ENCODE results near the gene BNC2. TPM values are rescaled to one million over a fixed set of nuclear protein-coding genes. Genes with fewer than 3 reads are reported as not detected.

BNC2 gene
- total and polyA plus RNA-seq, 8 donors = 0.28 to 7.6 (median 0.99) TPM

DNA sequence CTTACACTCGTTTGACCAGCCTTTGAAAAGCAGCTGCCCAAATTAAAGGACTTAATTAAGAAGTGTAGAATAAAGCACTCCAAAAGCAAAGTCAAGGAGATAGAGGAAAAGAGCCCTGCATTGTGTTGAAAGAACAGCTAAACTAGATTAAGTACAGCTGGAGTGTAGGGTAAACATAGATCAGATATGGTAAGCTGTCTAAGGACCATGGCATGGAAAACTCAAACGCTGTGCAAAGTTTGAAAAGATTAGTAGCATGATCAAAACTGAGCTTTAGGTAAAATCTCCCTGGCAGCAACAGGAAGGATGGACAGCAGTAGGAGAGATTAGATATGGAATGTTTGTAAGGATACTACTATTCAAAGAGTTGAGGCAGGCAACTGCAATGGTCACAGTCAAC is 55.4 kb downstream of the BNC2 start:
- Histone ChIP-seq H3K27me3 (no peaks in the 10 kb centered on the region), H3K4me3 (no peak overlapping the region), H3K9me3 (no peaks in the 10 kb centered on the region), H3K27ac (no peak overlapping the region), H3K36me3 (no peaks in the 10 kb centered on the region), H3K4me1 (no peaks in the 10 kb centered on the region)
- no peak for ATAC-seq
- 21 to 41% methylated on average over 2 of the region's 2 CpGs for WGBS, 2 donors
- FAIRE-seq = no peak
- no peak for DNase-seq
- intact Hi-C loops (cut with DNase I) = no loop called here
- TF ChIP-seq, protein P1, sequence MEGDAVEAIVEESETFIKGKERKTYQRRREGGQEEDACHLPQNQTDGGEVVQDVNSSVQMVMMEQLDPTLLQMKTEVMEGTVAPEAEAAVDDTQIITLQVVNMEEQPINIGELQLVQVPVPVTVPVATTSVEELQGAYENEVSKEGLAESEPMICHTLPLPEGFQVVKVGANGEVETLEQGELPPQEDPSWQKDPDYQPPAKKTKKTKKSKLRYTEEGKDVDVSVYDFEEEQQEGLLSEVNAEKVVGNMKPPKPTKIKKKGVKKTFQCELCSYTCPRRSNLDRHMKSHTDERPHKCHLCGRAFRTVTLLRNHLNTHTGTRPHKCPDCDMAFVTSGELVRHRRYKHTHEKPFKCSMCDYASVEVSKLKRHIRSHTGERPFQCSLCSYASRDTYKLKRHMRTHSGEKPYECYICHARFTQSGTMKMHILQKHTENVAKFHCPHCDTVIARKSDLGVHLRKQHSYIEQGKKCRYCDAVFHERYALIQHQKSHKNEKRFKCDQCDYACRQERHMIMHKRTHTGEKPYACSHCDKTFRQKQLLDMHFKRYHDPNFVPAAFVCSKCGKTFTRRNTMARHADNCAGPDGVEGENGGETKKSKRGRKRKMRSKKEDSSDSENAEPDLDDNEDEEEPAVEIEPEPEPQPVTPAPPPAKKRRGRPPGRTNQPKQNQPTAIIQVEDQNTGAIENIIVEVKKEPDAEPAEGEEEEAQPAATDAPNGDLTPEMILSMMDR (IDR thresholded peaks at IDR 0.05) = no peak

DNA sequence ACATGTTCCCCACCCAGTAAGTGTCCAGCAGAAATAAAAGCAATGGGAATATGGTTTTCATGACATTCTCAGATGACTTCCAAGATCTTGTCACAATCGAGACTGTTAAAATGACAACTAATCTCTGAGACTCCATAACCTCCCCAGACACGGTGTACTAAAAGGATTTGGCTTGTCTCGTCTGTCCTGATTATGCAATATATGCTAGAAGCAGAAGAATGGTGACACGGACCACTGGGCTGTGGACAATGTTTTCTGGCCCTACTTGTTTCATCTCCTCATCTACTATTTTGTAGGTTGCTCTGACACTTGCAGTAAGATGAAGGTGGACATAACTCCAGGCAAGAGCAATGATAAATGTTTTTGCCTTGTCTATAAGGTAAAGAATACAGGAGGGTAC is 56.6 kb downstream of the BNC2 start:
- FAIRE-seq (no peak), ATAC-seq (no peak), DNase-seq (no peak)
- 77 to 89% methylated on average over 4 of the region's 4 CpGs for WGBS, 2 donors
- TF ChIP-seq, protein P1 (IDR thresholded peaks at IDR 0.05) = no peak
- Histone ChIP-seq H3K27me3 (peaks cover 0 to 4% (median 0%) of the 10 kb centered on the region in 4 donors), H3K4me1 (no peaks in the 10 kb centered on the region), H3K9me3 (no peaks in the 10 kb centered on the region), H3K36me3 (no peaks in the 10 kb centered on the region), H3K27ac (no peak overlapping the region), H3K4me3 (no peak overlapping the region)
- intact Hi-C loops (cut with DNase I) = no loop called here

DNA sequence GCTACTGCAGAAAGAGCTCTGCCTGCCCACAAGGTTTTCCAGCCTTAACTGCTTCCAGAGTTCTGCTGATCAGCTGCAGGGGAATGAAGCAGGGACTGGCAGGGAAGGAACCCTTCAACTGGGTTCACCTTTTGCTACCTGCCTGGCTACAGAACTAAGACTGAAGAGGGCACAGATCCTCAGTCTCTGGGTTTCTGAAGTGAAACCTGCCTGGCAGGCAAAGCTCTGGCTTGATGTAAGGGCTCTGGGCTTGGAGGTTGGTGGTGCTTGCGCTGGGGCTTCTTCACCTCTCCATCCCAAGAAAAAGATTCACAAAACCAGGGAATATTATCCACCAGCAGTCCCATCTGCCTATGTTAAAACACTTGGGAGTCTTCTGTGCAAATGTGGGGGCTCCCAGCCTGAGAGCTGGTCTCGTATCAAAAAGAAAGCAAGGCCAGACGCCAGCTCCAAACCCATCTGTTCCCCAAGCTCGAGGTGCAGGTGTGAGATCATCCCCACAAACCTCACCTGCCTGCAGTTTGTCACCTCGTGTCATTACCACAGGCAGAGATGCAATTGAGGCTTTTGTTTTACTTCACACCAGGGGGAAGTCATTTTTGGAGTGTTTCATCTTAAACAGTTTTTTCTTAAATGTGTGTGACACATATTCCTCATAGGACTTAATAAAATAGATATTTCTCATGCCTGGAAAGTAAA is 58.3 kb downstream of the BNC2 start:
- Histone ChIP-seq H3K4me1 (no peaks in the 10 kb centered on the region), H3K4me3 (no peak overlapping the region), H3K27ac (no peak overlapping the region), H3K9me3 (no peaks in the 10 kb centered on the region), H3K36me3 (no peaks in the 10 kb centered on the region), H3K27me3 (peaks cover 0 to 4% (median 0%) of the 10 kb centered on the region in 4 donors)
- no peak for DNase-seq
- TF ChIP-seq, protein P1 (IDR thresholded peaks at IDR 0.05) = no peak
- no peak for FAIRE-seq
- intact Hi-C loops (cut with DNase I) = no loop called here
- ATAC-seq = no peak
- WGBS, 2 donors = 71 to 75% methylated on average over 5 of the region's 5 CpGs

DNA sequence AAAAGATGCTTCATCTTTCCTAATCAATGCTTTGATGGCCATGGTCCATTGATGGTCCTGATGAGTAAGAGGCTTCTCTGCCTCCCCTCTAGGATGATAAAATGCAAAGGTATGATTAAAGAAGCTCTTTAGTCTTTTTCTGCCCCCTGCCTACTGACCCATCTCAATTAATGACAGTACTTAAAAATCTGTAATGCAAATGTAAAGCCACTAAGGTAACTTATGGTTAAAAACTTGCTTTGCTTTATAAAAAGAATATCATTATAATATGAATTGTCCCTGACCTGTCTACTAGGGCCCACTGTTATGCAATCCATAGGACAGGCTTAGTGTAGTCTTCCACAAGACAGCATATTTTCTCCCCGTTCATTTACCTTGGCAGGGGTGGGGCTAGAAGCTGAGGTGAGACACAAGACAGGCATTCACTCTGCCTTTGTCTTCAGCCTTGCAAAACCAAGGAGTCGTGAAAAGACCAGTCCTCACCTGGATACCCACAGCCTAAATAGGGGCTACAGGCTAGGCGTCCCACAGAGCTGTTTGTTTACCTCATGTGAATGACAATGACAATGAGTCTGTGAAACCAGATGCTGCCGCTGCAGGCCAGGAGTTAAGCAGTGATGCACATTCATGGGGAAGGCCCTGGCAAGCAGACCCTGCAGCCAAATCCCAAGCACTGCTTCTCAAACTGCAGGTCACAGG is 60.4 kb downstream of the BNC2 start:
- FAIRE-seq (no peak), ATAC-seq (no peak), DNase-seq (no peak)
- Histone ChIP-seq H3K4me3 (no peak overlapping the region), H3K27me3 (peaks cover 0 to 4% (median 0%) of the 10 kb centered on the region in 4 donors), H3K4me1 (no peaks in the 10 kb centered on the region), H3K27ac (no peak overlapping the region), H3K36me3 (no peaks in the 10 kb centered on the region), H3K9me3 (no peaks in the 10 kb centered on the region)
- intact Hi-C loops (cut with DNase I) = no loop called here
- WGBS, 2 donors = 70 to 72% methylated on average over 4 of the region's 4 CpGs
- TF ChIP-seq, protein P1 (IDR thresholded peaks at IDR 0.05) = no peak

DNA sequence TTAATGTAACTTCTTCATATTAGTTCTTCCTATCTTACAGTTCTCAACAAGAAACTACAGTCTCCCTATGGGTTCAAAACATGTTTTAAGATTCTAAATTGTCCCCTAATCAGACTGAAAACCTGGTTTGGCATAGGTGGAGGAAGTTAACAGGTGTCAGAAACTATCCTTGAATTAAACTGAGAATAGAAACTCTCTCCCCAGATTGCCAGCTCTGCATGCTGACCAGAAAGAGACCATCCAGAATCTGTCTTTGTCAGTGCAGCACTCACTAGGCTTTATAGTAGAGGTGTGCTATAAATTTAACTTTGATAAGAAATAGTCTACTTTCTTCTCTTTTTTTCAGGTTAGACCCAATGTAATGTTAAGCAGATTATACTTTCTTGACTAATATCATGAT is 63.8 kb downstream of the BNC2 start:
- ATAC-seq = no peak
- TF ChIP-seq, protein P1 (IDR thresholded peaks at IDR 0.05) = no peak
- no peak overlapping the region for H3K27ac ChIP-seq
- intact Hi-C loops (cut with DNase I) = no loop called here
- no peaks in the 10 kb centered on the region for H3K4me1 ChIP-seq
- H3K27me3 ChIP-seq = peaks cover 0 to 4% (median 0%) of the 10 kb centered on the region in 4 donors
- no peak for DNase-seq
- no peak for FAIRE-seq
- H3K9me3 ChIP-seq = no peaks in the 10 kb centered on the region
- no peaks in the 10 kb centered on the region for H3K36me3 ChIP-seq
- H3K4me3 ChIP-seq = no peak overlapping the region
